Amniotic epithelial cell (primary cell): ENCODE results near the gene INTS14.

ENCODE experiments used
- DNase-seq: peaks from one replicate; pipeline ENCODE4 v3.0.0-alpha.2; 2010; ENCODE audit warnings: low read depth

INTS14 gene

GRCh38 chr15:65530318-65531111 lies 80.4 kb downstream of the INTS14 start, which contains the start of gene HACD3:
HACD3 (plus strand) TSS chr15:65530463; CDS start chr15:65530632, 169 bp downstream.
- peak; percentile 56 for DNase-seq

- DNase-seq, result no peak
Measured at GRCh38 chr15:65529762-65530317, 81.1 kb downstream of the INTS14 start.
